A673 (cell line): ENCODE measurements around the gene DDX21. TPM values are rescaled to one million over a fixed set of nuclear protein-coding genes. Genes with fewer than 3 reads are reported as not detected.

Source experiments
- BruUV-seq: library from RNA; stranded (reverse); fragments of 400-500 nt; replicated peaks from 2 replicates; lab custom pipeline; 2021; lab: Mats Ljungman, UMichigan
- CTCF ChIA-PET: fragments of 300-600 bp; sonication (Branson Sonifier 250); formaldehyde crosslinking; loops from one replicate; lab custom pipeline; 2022; ENCODE audit warnings: antibody characterized with exemption; lab: Charles Lee
- POLR2A ChIA-PET: fragments of 300-600 bp; sonication (Branson Sonifier 250); formaldehyde crosslinking; loops from one replicate; lab custom pipeline; 2022; ENCODE audit warnings: antibody characterized with exemption; ENCODE audit not compliant: low non-redundant PET; lab: Charles Lee
- DNase-seq: peaks from one replicate; pipeline ENCODE4 v3.0.0-alpha.2; 2015; ENCODE audit warnings: low spot score
- H3K27ac ChIP-seq: fragments of 200-600 bp; sonication (generic); 2 replicates; pipeline ENCODE4 v1.5.1; 2016; ENCODE audit warnings: mixed run types, low read depth, mild to moderate bottlenecking, mixed read lengths, antibody characterized with exemption, low read length; ENCODE audit not compliant: poor library complexity, severe bottlenecking
- H3K27me3 ChIP-seq: fragments of 200-600 bp; sonication (generic); replicated peaks from 2 replicates; pipeline ENCODE4 v1.6.1; 2017; ENCODE audit warnings: mixed run types, low read depth, mild to moderate bottlenecking, mixed read lengths, antibody characterized with exemption, low read length; ENCODE audit not compliant: insufficient read depth, poor library complexity
- H3K36me3 ChIP-seq: fragments of 200-600 bp; sonication (generic); 2 replicates; pipeline ENCODE4 v1.6.1; 2016; ENCODE audit warnings: mixed run types, mild to moderate bottlenecking, mixed read lengths, antibody characterized with exemption, low read length; ENCODE audit not compliant: insufficient read depth, poor library complexity, severe bottlenecking
- H3K4me1 ChIP-seq: fragments of 200-600 bp; sonication (generic); 2 replicates; pipeline ENCODE4 v1.6.1; 2017; ENCODE audit warnings: mixed run types, mild to moderate bottlenecking, mixed read lengths, antibody characterized with exemption, low read length; ENCODE audit not compliant: insufficient read depth, poor library complexity, severe bottlenecking
- H3K4me3 ChIP-seq: fragments of 200-600 bp; sonication (generic); 2 replicates; pipeline ENCODE4 v1.5.1; 2016; ENCODE audit warnings: low read depth, mixed run types, mild to moderate bottlenecking, mixed read lengths, low read length; ENCODE audit not compliant: poor library complexity, severe bottlenecking
- H3K9me3 ChIP-seq: fragments of 200-600 bp; sonication (generic); 2 replicates; pipeline ENCODE4 v1.6.1; 2016; ENCODE audit warnings: mixed run types, low read depth, mild to moderate bottlenecking, mixed read lengths, antibody characterized with exemption, low read length; ENCODE audit not compliant: poor library complexity, severe bottlenecking
- EZH2 ChIP-seq: fragments of 200-600 bp; sonication (generic); IDR thresholded peaks from 2 replicates; pipeline ENCODE4 v1.6.1; 2017; ENCODE audit warnings: borderline replicate concordance, low read depth, mild to moderate bottlenecking, mixed read lengths, antibody characterized with exemption, low read length; ENCODE audit not compliant: poor library complexity, severe bottlenecking
- intact Hi-C: fragments of 100-400 bp; cut with micrococcal nuclease; formaldehyde crosslinking; loops from one replicate; pipeline ENCODE4 v1.10.0; 2022; ENCODE audit not compliant: unreplicated experiment
- total RNA-seq: library from RNA; stranded (reverse); gene quantifications from 2 replicates; pipeline ENCODE4 v1.2.3, GENCODE V29; 2021
- TF ChIP-seq, protein P1 (sequence below): fragments of 300-800, 200-600 bp; sonication (generic); conservative IDR thresholded peaks from 2 replicates; pipeline ENCODE4 v1.5.1; 2017; ENCODE audit warnings: low read depth, mild to moderate bottlenecking, antibody characterized with exemption, low read length, moderate library complexity, mixed read lengths

Gene DDX21
- total RNA-seq, 1 experiment from 2014 or later, result 188 TPM

DNA sequence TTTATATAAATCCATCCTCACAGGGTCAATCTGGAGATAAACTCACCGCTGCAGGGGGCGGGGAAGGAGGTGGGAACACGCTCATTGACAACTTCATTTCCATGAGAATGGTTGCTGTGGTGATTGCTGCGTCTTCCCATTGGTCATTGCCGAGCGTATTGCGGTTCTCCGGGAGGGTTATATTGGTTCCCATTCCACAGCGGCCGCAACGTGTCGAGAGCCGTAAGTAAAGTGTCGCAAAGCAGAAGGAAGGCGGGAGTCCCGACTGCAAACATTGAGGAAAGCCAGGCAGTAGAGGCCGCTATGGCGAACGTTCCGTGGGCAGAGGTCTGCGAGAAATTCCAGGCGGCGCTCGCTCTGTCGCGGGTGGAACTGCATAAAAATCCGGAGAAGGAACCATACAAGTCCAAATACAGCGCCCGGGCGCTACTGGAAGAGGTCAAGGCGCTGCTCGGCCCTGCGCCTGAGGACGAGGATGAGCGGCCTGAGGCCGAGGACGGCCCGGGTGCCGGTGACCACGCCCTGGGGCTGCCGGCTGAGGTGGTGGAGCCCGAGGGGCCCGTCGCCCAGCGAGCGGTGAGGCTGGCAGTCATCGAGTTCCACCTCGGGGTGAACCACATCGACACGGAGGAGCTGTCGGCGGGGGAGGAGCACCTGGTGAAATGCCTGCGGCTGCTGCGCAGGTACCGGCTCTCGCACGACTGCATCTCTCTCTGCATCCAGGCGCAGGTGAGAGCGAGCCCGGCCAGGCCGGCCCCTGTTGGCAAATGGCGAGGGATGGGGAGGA lies 32.8 kb downstream of the DDX21 start, which contains the start of gene KIFBP:
Gene KIFBP (plus strand): TSS at position 274 of the 787 bp plus-strand sequence. CDS start 30 bp downstream, at position 304.
- H3K27me3 ChIP-seq, result no peaks in the 10 kb centered on the region
- ChIA-PET POLR2A (no interaction called here), CTCF (no interaction called here)
- H3K36me3 ChIP-seq, result peaks cover 18% of the 10 kb centered on the region
- TSS peak; percentile 30 for BruUV-seq
- no peaks in the 10 kb centered on the region for H3K9me3 ChIP-seq
- DNase-seq, result peak; percentile 99
- peak within 1 kb of the TSS; percentile 78 for H3K27ac ChIP-seq
- no peak for TF ChIP-seq EZH2
- TF ChIP-seq, protein P1, sequence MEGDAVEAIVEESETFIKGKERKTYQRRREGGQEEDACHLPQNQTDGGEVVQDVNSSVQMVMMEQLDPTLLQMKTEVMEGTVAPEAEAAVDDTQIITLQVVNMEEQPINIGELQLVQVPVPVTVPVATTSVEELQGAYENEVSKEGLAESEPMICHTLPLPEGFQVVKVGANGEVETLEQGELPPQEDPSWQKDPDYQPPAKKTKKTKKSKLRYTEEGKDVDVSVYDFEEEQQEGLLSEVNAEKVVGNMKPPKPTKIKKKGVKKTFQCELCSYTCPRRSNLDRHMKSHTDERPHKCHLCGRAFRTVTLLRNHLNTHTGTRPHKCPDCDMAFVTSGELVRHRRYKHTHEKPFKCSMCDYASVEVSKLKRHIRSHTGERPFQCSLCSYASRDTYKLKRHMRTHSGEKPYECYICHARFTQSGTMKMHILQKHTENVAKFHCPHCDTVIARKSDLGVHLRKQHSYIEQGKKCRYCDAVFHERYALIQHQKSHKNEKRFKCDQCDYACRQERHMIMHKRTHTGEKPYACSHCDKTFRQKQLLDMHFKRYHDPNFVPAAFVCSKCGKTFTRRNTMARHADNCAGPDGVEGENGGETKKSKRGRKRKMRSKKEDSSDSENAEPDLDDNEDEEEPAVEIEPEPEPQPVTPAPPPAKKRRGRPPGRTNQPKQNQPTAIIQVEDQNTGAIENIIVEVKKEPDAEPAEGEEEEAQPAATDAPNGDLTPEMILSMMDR, result peak; percentile 65
- H3K4me1 ChIP-seq, result peaks cover 8% of the 10 kb centered on the region
- intact Hi-C loops, result loop anchor here (1.0 to 10.0 kb wide), 2 partner anchors 105 to 426 kb away; partner anchors contain the start of gene TACR2
- peak within 1 kb of the TSS; percentile 79 for H3K4me3 ChIP-seq

DNA sequence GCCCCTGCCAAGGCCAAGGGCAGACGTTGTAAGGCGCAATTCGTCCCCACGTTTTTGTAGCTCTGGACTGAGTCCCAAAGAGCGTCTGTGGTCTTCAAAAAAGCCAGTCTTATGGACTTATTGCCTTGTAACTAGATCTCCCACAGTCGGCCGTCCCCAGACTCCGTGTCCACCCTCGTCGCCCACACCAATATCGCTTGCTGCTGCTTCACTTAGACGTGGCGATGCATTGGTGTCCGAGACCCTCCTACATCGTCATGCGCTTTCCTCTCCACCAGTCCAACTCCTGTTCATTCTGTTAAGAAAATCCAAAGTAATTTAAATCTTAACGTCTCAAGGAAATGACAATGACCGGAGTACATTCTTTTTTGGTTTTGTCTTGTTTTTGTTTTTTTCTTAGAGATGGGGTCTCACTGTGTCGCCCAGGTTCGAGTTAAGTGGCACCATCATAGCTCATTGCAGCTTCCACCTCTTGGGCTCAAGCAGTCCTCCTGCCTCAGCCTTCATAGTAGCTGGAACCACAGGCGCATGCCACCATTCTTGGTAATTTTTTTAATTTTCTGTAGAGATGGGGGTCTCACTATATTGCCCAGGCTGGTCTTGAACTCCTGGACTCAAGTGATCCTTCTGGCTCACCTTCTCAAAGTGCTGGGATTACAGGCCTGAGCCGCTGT lies 33.5 kb downstream of the DDX21 start:
- Histone ChIP-seq H3K27ac (peak overlapping the region; percentile 78), H3K27me3 (no peaks in the 10 kb centered on the region), H3K4me1 (peaks cover 8% of the 10 kb centered on the region), H3K36me3 (peaks cover 11% of the 10 kb centered on the region), H3K9me3 (no peaks in the 10 kb centered on the region), H3K4me3 (peak overlapping the region; percentile 79)
- ChIA-PET POLR2A (no interaction called here), CTCF (no interaction called here)
- no TSS peak for BruUV-seq
- TF ChIP-seq, protein P1, result no peak
- TF ChIP-seq EZH2, result no peak
- peak; percentile 13 for DNase-seq
- intact Hi-C loops, result loop anchor here (1.0 to 10.0 kb wide), 2 partner anchors 104 to 425 kb away; partner anchors contain the start of gene TACR2

DNA sequence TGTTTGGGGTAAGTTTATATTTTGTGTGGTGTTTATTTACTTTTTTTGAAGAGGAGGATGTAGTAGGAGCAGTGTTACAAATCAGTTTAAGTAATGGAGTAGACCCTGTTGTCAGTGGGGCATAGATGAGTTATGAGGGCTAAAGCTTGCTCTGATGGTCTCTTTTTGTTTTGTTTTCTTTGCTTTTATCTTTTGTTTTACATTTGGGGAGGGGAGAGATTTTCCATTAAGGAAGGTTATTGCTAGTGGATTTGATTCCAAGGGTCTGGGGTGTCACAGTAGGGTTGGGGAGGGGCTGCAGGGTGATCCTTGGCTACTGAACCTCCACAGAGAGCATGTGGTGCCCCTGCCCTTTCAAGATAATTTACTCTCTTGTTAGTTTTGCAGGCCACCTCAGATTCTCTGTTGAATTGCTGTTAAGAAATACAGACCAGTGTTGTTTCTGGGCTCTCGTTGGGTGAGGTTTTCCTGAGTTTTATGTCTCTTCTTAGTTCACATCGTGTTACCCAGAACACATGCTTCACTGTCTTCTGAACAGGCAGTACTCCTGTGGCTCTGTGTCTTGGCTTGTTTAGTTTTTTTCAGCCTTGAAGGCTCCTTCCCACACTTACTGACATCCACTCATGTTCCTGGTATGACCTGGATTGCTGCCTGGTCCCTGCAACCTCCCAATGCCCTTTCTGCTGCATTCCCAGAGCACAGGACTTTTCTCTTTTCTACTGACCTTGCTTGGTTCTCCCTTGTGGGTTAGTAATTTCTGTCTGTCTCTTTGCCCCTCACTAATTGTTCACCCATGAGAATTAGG lies 36.9 kb downstream of the DDX21 start:
- no peak overlapping the region for H3K4me3 ChIP-seq
- intact Hi-C loops, result no loop called here
- ChIA-PET POLR2A (no interaction called here), CTCF (no interaction called here)
- peaks cover 7% of the 10 kb centered on the region for H3K4me1 ChIP-seq
- BruUV-seq, result no TSS peak
- DNase-seq, result no peak
- H3K36me3 ChIP-seq, result no peaks in the 10 kb centered on the region
- H3K27me3 ChIP-seq, result no peaks in the 10 kb centered on the region
- H3K27ac ChIP-seq, result no peak overlapping the region
- no peaks in the 10 kb centered on the region for H3K9me3 ChIP-seq
- TF ChIP-seq EZH2, result no peak
- TF ChIP-seq, protein P1, result no peak
